Measurements from ENCODE around the gene NPAS3.

NPAS3 gene

DNA sequence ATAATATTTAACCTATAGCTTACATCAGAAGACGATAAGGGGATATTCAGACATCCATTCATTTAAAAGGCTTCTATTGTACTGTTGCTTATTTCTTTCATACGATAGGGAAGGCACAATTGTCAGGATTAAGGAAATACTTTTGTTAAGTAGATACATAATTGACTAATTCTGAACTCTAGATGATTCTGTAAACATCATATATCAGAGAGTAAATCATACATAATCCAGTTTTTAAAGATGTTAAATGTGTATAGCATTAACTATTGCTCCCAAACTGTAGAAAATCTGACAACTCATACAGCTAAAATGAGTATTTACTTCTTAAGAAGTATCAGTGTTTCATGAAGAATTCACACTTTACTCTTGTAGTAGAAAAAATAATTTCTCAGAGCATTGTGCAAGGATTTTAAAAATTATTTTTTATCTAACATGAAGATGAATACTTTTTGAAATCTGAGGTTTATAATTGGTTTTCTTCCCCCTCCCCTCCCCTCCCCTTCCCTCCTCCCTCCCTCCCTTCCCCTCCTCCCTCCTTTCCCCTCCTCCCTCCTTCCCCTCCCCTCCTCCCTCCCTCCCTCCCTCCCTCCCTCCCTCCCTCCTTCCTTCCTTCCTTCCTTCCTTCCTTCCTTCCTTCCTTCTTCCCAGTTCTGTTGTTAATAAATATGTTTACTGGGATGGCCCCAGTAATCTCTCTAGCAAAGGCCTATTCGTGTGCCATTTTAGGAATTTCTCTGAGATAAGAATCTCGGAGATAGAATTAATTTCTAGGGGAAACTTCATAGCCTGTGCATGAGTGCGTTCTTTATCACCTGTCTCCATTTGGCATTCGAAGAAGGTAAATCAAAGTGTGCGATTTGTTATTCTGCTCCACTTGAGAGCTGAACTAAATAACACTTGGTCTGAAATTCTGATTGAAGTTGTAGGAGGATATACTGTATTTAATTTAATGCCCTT, 2.3 kb downstream of the NPAS3 start:
- no peak for DNase-seq

DNA sequence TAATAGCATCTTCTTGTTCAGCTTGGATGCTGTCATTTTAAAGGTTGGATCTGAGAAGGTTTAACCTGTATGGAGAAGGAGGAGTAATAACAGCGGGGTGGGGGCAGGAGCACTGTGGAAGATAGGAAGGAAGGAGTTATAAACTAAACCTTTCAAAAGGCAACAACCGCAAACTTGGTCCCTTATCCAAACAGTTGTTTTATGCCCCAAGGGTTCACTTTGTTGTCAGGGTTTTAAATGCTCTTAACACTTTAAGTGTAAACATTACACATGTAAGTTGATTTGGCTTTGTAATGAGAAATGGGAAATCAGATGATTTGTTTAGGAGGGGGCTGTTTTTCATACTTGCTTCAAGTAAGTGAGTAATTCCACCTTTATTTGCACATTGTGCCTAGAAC, 3.0 kb downstream of the NPAS3 start:
- DNase-seq = no peak

DNA sequence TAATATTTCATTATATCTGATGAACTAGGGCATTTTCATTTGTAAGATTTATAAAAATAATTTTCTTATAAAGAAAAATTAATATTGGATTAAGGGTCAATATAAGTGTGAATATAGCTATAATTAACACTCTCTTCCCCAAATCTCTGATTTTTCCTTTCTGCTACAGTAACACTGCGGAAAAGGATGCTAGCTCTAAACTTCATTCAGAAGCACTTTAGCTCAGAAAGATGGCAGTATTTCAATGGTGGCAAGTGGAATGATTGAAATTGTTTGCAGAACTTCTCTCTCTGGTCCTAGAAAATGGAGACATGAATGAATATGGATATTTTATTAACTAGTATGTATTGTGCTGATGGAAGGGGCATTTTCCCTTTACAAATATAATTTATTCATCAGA, 8.4 kb downstream of the NPAS3 start:
- no peak for DNase-seq

DNA sequence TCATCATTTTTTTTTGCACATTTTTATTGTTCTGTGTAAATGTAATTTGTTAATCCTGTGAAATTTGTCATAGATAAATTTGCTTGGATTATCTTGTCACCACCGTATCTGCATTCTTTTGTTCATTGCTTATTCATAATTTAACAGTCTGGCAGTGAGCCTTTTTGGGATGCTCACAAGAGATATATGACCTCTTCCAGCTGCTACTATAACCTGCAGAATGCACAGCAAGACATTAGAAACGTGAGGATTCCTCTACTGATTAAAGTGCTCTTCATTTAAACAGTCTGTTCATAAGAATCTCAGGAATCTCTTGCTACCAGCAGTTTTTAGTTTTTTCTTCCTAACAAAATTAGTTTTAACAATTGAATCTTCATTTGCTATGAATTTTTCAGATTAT, 9.1 kb downstream of the NPAS3 start:
- no peak for DNase-seq

DNA sequence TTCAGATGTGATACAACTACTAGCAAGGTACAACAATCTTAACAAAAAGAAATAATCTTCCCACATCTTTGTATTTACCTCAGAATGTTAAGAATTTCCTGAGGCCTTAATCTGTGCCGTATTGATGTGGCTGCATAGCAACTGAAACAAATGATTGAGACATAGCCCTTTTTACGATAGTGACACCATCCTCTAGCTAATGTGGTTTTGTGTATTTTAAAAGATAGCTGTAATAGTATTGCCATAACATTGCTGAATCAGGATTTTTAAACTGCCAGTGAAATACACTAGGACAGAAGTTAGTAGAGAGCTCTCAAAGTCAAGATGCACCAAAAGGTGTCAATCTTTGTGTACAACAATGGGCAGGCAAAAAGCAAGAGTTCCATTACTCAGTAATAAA, 11.9 kb downstream of the NPAS3 start:
- no peak for DNase-seq

DNA sequence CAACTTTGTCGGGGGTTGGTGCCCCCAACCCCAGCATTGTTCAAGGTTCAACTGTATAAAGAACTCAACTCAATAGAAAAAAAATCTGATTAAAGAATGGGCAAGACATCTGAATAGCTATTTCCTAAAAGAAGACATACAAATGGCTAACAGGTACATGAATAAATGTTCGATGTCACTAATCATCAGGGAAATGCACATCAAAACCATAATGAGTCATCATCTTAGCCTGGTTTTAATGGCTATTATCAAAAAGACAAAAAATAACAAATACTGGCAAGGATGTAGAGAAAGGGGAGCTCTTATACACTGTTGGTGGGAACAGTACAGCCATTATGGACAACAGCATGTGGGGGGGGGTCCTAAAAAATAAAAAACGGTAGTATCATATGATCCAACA, 28.7 kb downstream of the NPAS3 start:
- no peak for DNase-seq

DNA sequence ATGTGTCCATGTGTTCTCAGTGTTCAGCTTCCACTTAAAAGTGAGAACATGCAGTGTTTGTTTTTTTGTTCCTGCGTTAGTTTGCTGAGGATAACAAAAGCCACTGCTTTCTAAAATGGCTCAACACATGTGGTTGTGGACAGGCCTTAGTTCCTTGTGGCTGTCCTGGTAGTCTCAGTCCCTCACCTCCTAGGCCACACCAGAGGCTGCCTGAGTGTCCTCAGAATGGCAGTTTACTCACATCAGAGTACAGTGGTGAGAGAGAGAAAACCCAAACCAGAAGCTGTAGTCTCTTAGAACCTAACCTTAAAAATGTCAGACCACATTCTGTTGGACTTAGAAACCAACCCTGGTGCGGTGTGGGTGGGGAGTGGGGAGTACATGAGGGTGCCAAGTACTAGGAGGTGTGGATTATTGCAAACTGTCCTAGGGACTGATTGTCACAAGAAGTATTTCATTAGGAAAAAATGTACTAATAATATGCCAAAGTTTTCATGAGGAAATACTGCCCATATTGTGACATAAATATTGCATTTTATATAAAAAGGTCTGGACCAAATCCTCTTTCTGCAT, 30.4 kb downstream of the NPAS3 start:
- no peak for DNase-seq

DNA sequence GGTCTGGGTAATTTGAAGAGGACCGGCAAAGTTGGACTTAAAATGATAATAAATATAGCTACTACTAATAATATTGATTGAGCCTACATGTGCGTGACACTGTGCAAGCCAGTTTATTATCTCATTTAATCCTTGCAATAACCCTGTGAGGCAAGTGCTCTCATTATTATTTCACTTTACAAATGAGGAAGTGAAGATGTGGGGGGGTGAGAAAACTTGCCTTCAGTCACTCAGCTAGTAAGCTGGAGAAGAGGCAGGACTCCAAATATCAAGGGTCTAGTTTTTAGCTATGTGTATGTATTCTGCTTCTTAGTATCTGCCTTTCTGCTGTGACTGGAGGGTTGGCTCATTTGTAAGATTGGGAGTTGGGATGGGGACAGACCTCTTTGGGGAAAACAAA, 39.2 kb downstream of the NPAS3 start:
- DNase-seq = no peak

DNA sequence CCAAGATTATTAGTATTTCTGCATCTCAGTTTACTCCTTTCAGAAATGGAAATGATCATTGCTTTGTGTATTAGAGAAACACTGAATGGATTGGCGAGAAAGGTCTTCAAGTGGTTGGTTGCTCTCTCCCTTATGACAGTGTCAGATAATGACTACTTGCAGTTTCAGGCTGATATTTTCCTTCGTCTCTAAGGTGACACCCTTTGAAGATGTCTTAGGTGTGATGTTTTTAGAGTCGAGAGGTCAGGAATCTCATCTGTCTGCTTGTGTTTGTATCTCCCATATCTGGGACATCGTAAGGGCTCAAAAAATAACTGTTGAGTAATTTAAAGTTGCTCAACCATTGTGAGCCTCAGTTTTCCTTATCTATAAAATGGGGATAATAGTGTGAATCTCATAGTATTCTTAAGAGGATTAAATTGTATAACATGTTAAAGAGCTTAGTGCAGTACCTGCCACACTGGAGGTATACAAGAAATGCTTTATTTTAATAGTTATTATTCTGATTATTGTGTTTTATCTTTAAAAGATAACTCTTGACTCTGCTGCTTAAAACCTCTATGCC, 40.1 kb downstream of the NPAS3 start:
- no peak for DNase-seq

DNA sequence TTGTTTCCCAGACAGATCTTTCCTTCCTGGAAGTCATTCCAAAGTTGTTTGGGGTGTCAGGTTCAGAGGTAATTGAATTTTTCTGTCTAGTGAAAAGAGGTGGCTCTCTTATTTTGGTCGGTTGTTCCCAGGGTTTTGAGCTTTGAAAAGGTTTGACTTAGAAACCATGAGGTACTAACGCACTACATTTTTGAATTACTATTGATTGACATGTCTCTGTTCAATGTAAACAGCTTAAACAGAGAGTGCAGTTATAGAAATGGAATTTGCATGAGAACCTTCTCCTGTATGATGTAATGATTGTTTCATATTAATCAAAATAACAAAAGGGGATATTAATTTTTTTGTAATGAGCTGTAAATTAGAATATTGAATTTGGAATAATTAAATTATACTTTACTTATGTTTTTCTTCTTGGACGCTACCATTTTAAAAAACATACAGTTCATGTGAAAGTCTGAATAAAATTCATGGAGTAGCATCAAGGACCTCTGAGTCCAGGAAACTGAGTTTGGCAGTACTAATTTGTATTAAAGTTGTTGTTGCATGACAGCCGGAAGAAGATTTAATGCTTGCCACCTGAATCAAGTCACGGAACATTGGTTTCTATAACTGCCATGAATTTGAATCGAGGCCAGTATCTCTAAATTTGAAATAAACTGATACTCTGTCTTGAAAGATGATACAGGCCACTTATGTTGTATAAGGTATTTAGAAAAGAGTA, 41.7 kb downstream of the NPAS3 start:
- DNase-seq = no peak

DNA sequence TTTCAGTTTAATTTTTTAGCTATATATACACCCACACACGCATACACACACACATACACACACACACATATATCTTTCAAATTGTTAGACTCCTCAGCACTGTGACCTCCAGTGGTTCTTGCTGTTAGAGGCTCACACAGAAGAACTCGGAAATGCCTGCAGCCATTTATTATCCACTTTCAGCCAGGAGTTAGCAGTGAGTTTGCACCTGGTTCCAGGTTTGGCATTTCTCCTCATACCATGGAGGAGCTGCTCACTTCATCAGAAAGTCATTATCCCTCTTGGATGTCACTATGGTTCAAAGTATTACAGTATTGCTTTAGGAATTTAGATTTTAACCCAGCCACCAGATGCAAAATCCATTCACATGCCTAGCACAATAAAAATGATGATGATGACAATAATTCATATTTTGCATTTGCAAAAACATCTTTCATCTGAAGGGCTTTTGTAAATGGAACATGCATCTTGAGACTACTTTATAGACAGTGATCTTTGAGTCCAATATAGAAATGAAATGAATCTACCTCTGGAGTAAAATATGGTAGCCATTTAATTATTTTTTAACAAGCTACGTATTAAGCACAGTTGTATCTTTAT, 42.3 kb downstream of the NPAS3 start:
- DNase-seq = no peak

DNA sequence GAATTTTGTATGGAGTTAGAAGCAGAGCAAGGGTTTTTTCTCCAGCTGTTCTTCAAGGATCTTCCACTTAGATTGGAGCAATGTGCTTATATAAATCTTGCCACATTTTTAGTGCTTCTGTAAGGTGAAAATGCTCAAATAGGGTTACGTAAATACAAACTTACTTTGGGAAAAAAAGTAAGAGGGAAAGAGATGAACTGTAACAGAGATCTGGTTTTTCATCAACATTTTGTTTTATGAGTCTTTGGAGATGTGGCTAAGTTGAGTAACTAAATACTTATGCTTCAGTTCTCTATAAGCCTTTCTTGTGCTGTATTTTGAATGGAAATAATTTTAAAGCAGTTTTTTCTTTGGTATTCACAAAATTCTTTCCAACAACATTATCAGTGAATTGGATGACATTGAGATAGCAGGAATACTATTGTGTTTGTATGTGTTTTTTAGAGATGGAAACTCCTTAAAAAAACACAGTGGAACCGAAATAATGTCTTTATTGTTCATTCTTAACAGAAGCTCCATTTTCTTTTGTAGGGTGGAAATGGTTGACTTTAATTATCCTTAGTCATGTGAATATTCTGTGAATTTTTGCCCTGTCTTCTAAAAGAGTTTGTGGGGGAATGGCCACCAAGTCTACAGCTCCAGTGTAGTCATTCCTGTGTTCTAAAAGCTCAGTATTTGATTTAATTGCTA, 45.7 kb downstream of the NPAS3 start:
- DNase-seq = no peak

DNA sequence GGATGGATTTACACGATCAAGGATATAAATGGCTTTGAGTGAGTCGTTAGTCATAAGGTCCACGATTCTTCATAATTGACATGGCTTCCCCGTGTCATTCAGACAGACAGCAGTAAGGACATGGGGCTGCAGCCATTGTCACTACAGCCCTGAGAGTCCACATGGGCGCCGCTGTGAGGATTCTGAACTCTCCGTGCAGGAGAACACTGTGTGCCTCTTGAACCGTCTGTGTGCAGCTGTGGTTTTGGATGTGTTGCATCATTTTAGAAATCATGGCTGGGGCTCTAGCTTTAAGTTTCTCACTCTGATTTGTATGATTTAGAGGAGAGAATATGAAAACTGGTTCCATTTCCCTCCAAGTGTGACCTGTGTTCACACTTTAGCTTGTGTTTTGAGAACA, 47.2 kb downstream of the NPAS3 start:
- no peak for DNase-seq

DNA sequence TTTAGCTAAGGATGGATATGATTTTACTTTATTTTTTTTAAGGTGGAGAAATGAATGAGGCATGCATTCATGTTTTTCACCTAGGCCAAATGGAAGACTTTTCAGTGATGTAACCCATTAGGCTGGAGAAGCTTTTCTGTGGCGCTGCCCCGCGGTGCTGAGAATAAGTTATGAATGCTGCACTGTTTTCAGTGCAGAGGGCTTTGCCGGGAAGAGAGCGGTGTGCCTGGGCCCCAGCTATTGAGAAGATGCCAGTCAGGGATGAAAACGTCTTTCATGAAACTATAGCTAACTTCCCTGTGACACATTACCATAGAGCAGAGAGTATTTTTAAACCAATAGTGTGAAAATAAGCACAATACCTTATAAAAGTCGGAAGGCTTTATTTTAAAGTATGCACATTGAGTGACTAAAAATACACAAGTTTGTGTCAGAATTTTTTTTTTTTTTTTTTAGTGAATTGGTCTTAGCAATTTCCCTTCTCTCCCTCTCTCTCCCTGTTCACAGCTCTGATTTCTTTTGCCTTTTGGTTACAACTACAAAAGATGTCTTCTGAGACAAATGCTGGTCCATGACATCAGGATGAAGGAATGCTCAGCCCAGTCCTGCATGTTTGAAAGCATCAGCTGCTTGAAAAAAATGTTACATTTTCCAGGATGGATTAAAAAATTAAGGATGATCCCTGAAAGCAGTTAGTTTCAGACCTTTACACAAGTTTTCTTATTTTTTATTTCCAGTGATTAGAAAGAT, 48.3 kb downstream of the NPAS3 start:
- DNase-seq = no peak

DNA sequence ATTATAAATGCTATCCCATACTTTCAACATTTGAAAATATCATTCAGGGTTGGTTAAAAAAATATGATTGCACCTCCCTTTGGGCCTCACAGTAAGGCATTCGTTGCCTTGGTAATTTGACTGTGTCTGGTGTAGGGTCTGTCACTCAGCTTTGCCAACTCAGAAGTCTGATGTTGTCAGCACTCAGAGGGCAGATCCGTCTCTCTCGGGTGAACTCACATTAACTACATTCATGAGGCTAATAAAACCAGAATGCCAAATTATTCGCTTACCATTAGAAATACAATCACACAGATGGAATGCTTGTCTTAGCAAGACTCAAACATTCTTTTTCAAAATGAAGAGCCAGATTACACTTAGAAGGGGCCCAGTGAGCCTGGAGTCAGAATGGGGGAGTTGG, 53.0 kb downstream of the NPAS3 start:
- no peak for DNase-seq

DNA sequence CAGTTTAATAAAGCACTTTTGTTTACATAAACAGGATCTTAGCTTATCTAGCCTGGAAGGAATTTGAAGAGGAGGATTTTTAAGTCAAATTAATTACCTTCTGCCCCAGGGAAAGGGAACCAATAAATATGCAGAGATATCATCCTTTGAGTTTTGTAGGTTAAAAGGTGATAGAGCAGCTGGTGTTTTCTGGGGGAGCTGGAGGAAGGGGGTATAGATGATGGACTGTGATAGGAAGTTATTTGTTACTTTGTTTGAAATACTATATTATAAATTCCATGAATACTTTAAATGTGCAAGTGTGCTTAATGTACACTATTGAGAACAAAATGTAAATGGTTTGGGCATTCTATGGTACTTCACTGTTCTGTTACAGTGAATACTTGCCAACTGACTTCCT, 55.2 kb downstream of the NPAS3 start:
- DNase-seq = no peak

DNA sequence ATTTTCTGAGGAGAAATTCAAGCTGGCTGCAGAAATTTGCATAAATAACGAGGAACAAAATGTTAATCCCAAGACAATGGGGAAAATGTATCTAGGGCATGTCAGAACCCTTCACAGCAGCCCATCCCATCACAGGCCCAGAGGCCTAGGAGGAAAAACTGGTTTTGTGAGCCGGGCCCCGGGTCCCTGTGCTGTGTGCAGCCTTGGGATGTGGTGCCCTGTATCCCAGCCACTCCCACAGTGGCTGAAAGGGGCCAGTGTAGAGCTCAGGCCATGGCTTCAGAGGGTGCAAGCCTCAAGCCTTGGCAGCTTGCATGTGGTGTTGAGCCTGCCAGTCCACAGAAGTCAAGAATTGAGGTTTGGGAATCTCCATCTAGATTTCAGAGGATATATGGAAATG, 57.7 kb downstream of the NPAS3 start:
- DNase-seq = no peak

DNA sequence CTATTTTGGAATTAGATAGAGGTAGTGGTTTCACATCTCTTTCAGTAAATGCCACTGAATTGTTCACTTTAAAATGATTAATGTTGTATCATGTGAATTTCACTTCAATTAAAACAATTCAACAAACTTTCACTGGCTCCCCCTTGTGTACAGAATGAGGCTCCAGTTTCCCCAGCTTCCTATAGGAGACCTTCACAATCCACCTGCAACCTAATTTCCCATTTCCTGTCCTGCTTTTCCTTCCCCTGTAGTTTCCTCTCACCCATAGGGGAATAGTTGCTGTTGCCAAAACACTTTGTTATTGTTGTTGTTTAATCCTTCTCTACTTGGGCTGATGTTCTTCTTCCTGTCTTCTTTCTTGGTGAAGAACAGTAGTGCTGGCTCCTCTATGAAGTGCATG, 59.8 kb downstream of the NPAS3 start:
- no peak for DNase-seq

DNA sequence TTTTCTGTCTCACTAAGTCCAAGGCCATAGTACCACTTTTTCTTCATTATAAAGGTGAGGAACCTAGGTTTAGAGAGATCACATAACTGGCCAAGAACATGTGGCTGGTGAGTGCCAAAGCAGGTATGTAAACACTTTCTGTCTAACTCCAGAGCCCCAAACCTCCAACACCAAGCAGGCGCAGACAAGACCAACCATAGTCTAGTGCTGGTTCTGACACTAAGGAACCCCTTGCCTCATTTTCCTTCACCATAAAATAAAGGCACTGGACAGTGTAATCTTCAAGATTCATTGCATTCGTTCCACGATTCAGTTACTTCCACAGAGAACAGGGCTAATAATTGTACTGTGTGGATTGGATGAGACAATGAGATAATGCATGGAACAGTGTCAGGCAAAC, 71.0 kb downstream of the NPAS3 start:
- DNase-seq = no peak

DNA sequence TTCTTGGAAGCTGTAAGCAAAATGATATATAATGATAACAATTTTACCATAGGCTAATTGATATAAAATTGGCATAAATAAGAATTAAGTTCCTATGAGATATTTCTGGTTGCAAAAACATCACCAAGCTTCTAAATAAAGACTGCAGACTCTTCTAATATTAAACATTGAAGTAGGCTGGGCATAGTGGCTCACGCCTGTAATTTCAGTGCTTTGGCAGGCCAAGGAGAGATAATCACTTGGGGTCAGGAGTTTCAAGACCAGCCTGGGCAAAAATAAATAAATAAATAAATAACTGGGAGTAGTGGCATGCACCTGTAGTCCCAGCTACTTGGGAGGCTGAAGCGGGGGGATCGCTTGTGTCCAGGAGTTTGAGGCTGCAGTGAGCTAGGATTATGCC, 71.8 kb downstream of the NPAS3 start:
- DNase-seq = no peak

DNA sequence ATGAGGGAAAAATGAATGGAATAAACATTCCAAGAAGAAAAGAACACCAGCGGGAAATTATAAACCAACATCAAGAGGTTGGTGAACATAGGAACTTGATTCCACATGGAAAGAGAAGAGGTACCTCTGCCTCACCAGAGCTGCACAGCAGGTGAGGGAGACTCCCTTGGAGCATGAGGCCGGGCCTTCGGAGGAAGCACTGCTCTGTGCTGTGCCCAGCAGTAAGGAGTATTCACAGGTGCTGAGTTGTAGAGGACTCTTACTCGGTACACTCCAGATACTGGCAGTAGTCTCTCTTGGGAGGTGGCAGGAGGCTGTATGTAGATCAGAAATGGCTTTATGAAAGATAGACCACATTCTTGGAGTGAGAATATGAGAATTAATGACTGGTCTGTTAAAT, 76.0 kb downstream of the NPAS3 start:
- DNase-seq = no peak

DNA sequence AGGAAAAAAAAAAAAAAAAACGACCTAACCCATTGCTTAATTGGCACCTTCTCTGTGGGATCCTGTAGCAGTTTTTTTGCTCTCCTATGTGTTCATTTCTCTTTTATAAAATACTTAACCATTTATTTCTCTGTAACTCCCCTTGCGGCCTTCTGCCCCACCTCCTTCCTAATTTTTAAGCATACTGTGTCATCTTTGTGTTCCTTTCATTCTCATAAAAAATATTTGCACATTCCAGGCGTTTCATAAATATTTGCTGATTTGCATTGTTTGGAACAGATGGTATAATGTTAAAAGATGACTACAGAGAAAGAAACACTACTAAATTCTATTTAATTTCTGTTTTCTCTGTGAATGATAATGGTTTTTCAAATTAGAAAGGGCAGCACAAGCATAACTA, 77.9 kb downstream of the NPAS3 start:
- no peak for DNase-seq

Measured in activated CD8-positive, alpha-beta memory T cell treated with anti-CD3 and anti-CD28 coated beads, Interleukin-2, amount 50 U/mL, for 4 hours (primary cell).